Gastrocnemius medialis (tissue), 4 donors: ENCODE results near the gene TPM3. TPM values are rescaled to one million over a fixed set of nuclear protein-coding genes. Genes with fewer than 3 reads are reported as not detected.
A peak's percentile ranks its signal among the peaks of the same experiment; 100 is the strongest.
"Not testable (repeated sequence)": the region's sequence is repeated elsewhere in the genome, so short reads cannot be mapped to it uniquely, and the experiment has no call there.

ENCODE experiments used
- ATAC-seq, 2 donors: fragments of 150-250 bp; one replicate each; pipeline ENCODE4 v1.9.1; 2016
- DNase-seq, 2 donors: peaks; one replicate each; pipeline ENCODE4 v3.0.0-alpha.2; 2019
- H3K27ac ChIP-seq, 4 donors: fragments of 200-600 bp; sonication (generic); 1 replicate in 1 of 4; 2 replicates in 3 of 4; pipeline ENCODE4 v1.5.1; 2016 to 2018; ENCODE audit warnings: mild to moderate bottlenecking in 2 of 4, moderate library complexity in 1 of 4
- H3K27me3 ChIP-seq, 3 donors: fragments of 200-600 bp; sonication (generic) in 2 of 3; 1 replicate in 1 of 3; 2 replicates in 2 of 3; pipeline versions ENCODE4 v1.5.1 to v1.6.0; 2016 to 2019; ENCODE audit warnings: mild to moderate bottlenecking in 1 of 3, moderate library complexity in 1 of 3
- H3K36me3 ChIP-seq, 2 donors: fragments of 200-600 bp; sonication (generic) in 1 of 2; one replicate each; pipeline ENCODE4 v1.5.1; 2017 to 2018
- H3K4me1 ChIP-seq, 2 donors: fragments of 200-600 bp; sonication (generic) in 1 of 2; one replicate each; pipeline ENCODE4 v1.5.1; 2016 to 2017; ENCODE audit warnings: mild to moderate bottlenecking in 2 of 2
- H3K4me3 ChIP-seq, 4 donors: fragments of 200-600 bp; sonication (generic) in 3 of 4; 1 replicate in 1 of 4; 2 replicates in 3 of 4; pipeline ENCODE4 v1.5.1; 2016 to 2019; ENCODE audit warnings: mild to moderate bottlenecking in 2 of 4
- H3K9me3 ChIP-seq, 3 donors: fragments of 200-600 bp; sonication (generic) in 2 of 3; 1 replicate in 1 of 3; 2 replicates in 2 of 3; pipeline ENCODE4 v1.5.1; 2016 to 2019
- CTCF ChIP-seq, 5 experiments: fragments of 450-650 bp in 3 of 5; fragments of 200-600 bp in 2 of 5; sonication (generic) in 2 of 5; IDR thresholded peaks in 4 of 5; conservative IDR thresholded peaks in 1 of 5; 1 replicate in 4 of 5; 2 replicates in 1 of 5; pipeline ENCODE4 v1.5.1; 2016 to 2019; ENCODE audit warnings: antibody characterized with exemption in 5 of 5, mild to moderate bottlenecking in 3 of 5, moderate library complexity in 3 of 5
- POLR2A ChIP-seq, 2 donors: fragments of 450-650 bp; IDR thresholded peaks; one replicate each; pipeline ENCODE4 v1.6.1; 2017; ENCODE audit warnings: antibody characterized with exemption in 2 of 2, mild to moderate bottlenecking in 2 of 2, moderate library complexity in 2 of 2
- in situ Hi-C, 4 donors: fragments of 200-750 bp; cut with MboI; loops; one replicate each; pipeline versions ENCODE4 v1.15.0 to v1.8.0; 2017; ENCODE audit warnings: low sequenced_read_pairs in 4 of 4
- intact Hi-C: fragments of 100-400 bp; cut with DNase I; formaldehyde crosslinking; loops from one replicate; pipeline ENCODE4 v1.15.1; 2023; ENCODE audit warnings: low total_unique reads
- total RNA-seq, 4 donors: library from RNA; depleted of rRNA; stranded (reverse); fragments of >200 nt; gene quantifications; one replicate each; pipeline versions ENCODE4 v1.1.0 to v1.2.3, GENCODE V29; 2016

Gene TPM3
- total RNA-seq, 4 donors from 2014 or later = 1,776 to 3,699 (median 2,786) TPM

GRCh38 chr1:154237435-154237834, 45.5 kb upstream of the TPM3 start:
- H3K9me3 ChIP-seq = no peaks in the 10 kb centered on the region
- in situ Hi-C loops (no loop called here), intact Hi-C loops (no loop called here)
- DNase-seq (no peak), ATAC-seq (no peak)
- H3K4me3 ChIP-seq = no peak overlapping the region
- peaks cover 10 to 14% of the 10 kb centered on the region in 2 donors for H3K4me1 ChIP-seq
- no peak overlapping the region for H3K27ac ChIP-seq
- no peaks in the 10 kb centered on the region for H3K27me3 ChIP-seq
- no peak for TF ChIP-seq CTCF (IDR thresholded peaks at IDR 0.05 in 4 of 5, conservative IDR thresholded peaks at IDR 0.05 in 1 of 5)
- TF ChIP-seq POLR2A (IDR thresholded peaks at IDR 0.05) = no peak
- H3K36me3 ChIP-seq = peaks cover 0 to 87% of the 10 kb centered on the region in 2 donors

GRCh38 chr1:154236855-154237254, 45.0 kb upstream of the TPM3 start:
- no peak for TF ChIP-seq CTCF (IDR thresholded peaks at IDR 0.05 in 4 of 5, conservative IDR thresholded peaks at IDR 0.05 in 1 of 5)
- no peak for TF ChIP-seq POLR2A (IDR thresholded peaks at IDR 0.05)
- in situ Hi-C loops (no loop called here), intact Hi-C loops (no loop called here)
- Histone ChIP-seq H3K9me3 (no peaks in the 10 kb centered on the region), H3K27ac (no peak overlapping the region), H3K36me3 (peaks cover 0 to 87% of the 10 kb centered on the region in 2 donors), H3K27me3 (no peaks in the 10 kb centered on the region), H3K4me1 (peaks cover 10 to 14% of the 10 kb centered on the region in 2 donors), H3K4me3 (no peak overlapping the region)
- DNase-seq (no peak), ATAC-seq (no peak)

- H3K27ac ChIP-seq, H3K4me3 ChIP-seq, H3K4me1 ChIP-seq, H3K9me3 ChIP-seq, in situ Hi-C loops, intact Hi-C loops, DNase-seq, ATAC-seq, H3K27me3 ChIP-seq: not testable (repeated sequence)
- H3K36me3 ChIP-seq = peaks cover 0 to 99% of the 10 kb centered on the region in 2 donors
These were observed 41.2 kb upstream of the TPM3 start for GRCh38 chr1:154233127-154233526.

- H3K27ac ChIP-seq, H3K9me3 ChIP-seq, H3K4me3 ChIP-seq, ATAC-seq, H3K4me1 ChIP-seq, H3K27me3 ChIP-seq, in situ Hi-C loops, DNase-seq, intact Hi-C loops: not testable (repeated sequence)
- peaks cover 0 to 89% of the 10 kb centered on the region in 2 donors for H3K36me3 ChIP-seq
These were observed 39.2 kb upstream of the TPM3 start for GRCh38 chr1:154231112-154231511.

- H3K27ac ChIP-seq = no peak overlapping the region
- no peak for DNase-seq
- peaks cover 32 to 39% of the 10 kb centered on the region in 2 donors for H3K4me1 ChIP-seq
- TF ChIP-seq POLR2A (IDR thresholded peaks at IDR 0.05) (no peak), CTCF (IDR thresholded peaks at IDR 0.05 in 4 of 5, conservative IDR thresholded peaks at IDR 0.05 in 1 of 5) (no peak)
- H3K27me3 ChIP-seq = no peaks in the 10 kb centered on the region
- H3K4me3 ChIP-seq = no peak overlapping the region
- in situ Hi-C loops (loop anchor here in 1 of 4 donors (10.0 kb wide), 1 partner anchor 49 kb away; the partner anchor contains the start of gene HAX1), intact Hi-C loops (loop anchor here (10.0 kb wide), 1 partner anchor 49 kb away; the partner anchor contains the start of gene HAX1)
- peaks cover 0 to 35% of the 10 kb centered on the region in 2 donors for H3K36me3 ChIP-seq
- no peak for ATAC-seq
- H3K9me3 ChIP-seq = no peaks in the 10 kb centered on the region
These were observed 33.5 kb upstream of the TPM3 start for GRCh38 chr1:154225370-154225769.

- TF ChIP-seq POLR2A (IDR thresholded peaks at IDR 0.05) = no peak
- no peak for TF ChIP-seq CTCF (IDR thresholded peaks at IDR 0.05 in 4 of 5, conservative IDR thresholded peaks at IDR 0.05 in 1 of 5)
- DNase-seq = no peak
- Histone ChIP-seq H3K27ac (peak overlapping the region; percentile 96 to 100 (median 98)), H3K27me3 (no peaks in the 10 kb centered on the region), H3K36me3 (peaks cover 0 to 24% of the 10 kb centered on the region in 2 donors), H3K4me1 (peaks cover 42 to 49% of the 10 kb centered on the region in 2 donors), H3K4me3 (no peak overlapping the region), H3K9me3 (no peaks in the 10 kb centered on the region)
- no peak for ATAC-seq
- intact Hi-C loops = loop anchor here (5.0 to 10.0 kb wide), 2 partner anchors 51 to 209 kb away; partner anchors contain the start of gene HAX1
- in situ Hi-C loops = loop anchor here in 1 of 4 donors (10.0 kb wide), 1 partner anchor 51 kb away; the partner anchor contains the start of gene HAX1
These were observed 31.7 kb upstream of the TPM3 start for GRCh38 chr1:154223621-154224020.
